ENCODE results near the gene CRB1. TPM values are rescaled to one million over a fixed set of nuclear protein-coding genes. Genes with fewer than 3 reads are reported as not detected.

Gene CRB1
- polyA plus RNA-seq, 1 donor from 2014 or later = 2.3 TPM

DNA sequence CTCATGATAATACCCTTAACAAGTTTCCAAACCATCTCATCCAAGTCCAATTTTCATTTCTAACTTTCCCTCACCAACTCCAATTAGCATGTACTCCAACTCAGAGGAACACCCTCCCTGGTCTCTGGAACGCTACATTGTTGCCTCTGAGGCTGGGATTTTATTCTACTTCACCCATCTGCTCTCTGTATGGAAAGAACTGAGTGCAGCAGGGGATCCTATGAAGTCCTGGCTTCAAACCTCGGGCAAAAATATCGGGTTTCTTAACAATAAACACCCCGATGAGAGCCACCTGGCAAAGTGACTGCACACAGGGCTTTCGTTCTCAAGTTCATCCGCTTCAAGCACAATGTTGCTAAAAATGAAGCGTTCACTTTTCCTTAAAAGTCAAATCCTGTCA is 99.6 kb downstream of the CRB1 start:
- no peak overlapping the region for H3K4me2 ChIP-seq (ENCODE audit: low read length)
- no peaks in the 10 kb centered on the region for H3K79me2 ChIP-seq (replicated peaks; ENCODE audit: insufficient read depth, low read length)
- no peaks in the 10 kb centered on the region for H3K36me3 ChIP-seq (ENCODE audit: insufficient read depth, low read length)
- no peaks in the 10 kb centered on the region for H3K9me2 ChIP-seq (ENCODE audit: insufficient read depth, low read length)
- no peak overlapping the region for H3K4me3 ChIP-seq (ENCODE audit: low read length)
- H2AFZ ChIP-seq (ENCODE audit: low read depth, low read length) = no peak overlapping the region
- no peaks in the 10 kb centered on the region for H4K20me1 ChIP-seq (ENCODE audit: insufficient read depth)
- no peaks in the 10 kb centered on the region for H3F3A ChIP-seq (ENCODE audit: insufficient read depth, low read length, poor library complexity, severe bottlenecking)
- H3K27ac ChIP-seq (ENCODE audit: low read length) = no peak overlapping the region
- H3K9me3 ChIP-seq (ENCODE audit: low read length) = no peaks in the 10 kb centered on the region
- H3K27me3 ChIP-seq (ENCODE audit: insufficient read depth, low read depth, low read length) = no peaks in the 10 kb centered on the region
- TF ChIP-seq CTCF (IDR thresholded peaks at IDR 0.05; ENCODE audit: poor library complexity, severe bottlenecking) (no peak), EZH2 (IDR thresholded peaks at IDR 0.05; ENCODE audit: borderline replicate concordance, insufficient read depth, low read length, poor library complexity, severe bottlenecking) (no peak), REST (IDR thresholded peaks at IDR 0.05; ENCODE audit: borderline replicate concordance) (no peak), MXI1 (conservative IDR thresholded peaks at IDR 0.05; ENCODE audit: poor library complexity, severe bottlenecking) (no peak), POLR2AphosphoS5 (IDR thresholded peaks at IDR 0.05) (no peak), TAF1 (IDR thresholded peaks at IDR 0.05; ENCODE audit: low read depth) (no peak), RAD21 (conservative IDR thresholded peaks at IDR 0.05) (no peak), EP300 (conservative IDR thresholded peaks at IDR 0.05; ENCODE audit: poor library complexity, severe bottlenecking) (no peak)
- no peak overlapping the region for H3K9ac ChIP-seq (ENCODE audit: low read length)

DNA sequence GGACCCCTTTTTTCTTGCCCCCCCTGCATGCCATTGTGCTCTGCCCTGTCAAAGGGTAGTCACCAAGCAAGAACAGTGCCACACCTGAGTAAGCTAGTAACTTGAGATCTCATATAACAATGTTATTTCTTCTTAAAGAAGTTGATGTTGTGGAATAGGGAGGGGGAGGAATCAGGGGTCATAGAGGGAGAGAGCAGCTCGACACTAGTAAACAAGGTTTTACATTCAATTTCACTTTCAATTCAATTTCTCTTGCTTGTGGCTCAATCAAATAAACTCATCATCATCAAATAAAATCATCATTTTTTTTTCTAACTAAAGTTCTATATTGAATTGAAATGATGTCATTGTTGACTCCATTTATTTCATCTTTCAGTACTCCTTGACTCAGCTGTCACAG is 106.4 kb downstream of the CRB1 start:
- Histone ChIP-seq H3K27ac (ENCODE audit: low read length) (no peak overlapping the region), H3K36me3 (ENCODE audit: insufficient read depth, low read length) (no peaks in the 10 kb centered on the region), H4K20me1 (ENCODE audit: insufficient read depth) (no peaks in the 10 kb centered on the region), H3K9ac (ENCODE audit: low read length) (no peak overlapping the region), H3K9me3 (ENCODE audit: low read length) (no peaks in the 10 kb centered on the region), H3K4me3 (ENCODE audit: low read length) (no peak overlapping the region), H3K27me3 (ENCODE audit: insufficient read depth, low read depth, low read length) (no peaks in the 10 kb centered on the region), H3K9me2 (ENCODE audit: insufficient read depth, low read length) (no peaks in the 10 kb centered on the region), H2AFZ (ENCODE audit: low read depth, low read length) (no peak overlapping the region), H3K79me2 (replicated peaks; ENCODE audit: insufficient read depth, low read length) (no peaks in the 10 kb centered on the region), H3F3A (ENCODE audit: insufficient read depth, low read length, poor library complexity, severe bottlenecking) (no peaks in the 10 kb centered on the region), H3K4me2 (ENCODE audit: low read length) (no peak overlapping the region)
- TF ChIP-seq RAD21 (conservative IDR thresholded peaks at IDR 0.05) = no peak
- no peak for TF ChIP-seq EZH2 (IDR thresholded peaks at IDR 0.05; ENCODE audit: borderline replicate concordance, insufficient read depth, low read length, poor library complexity, severe bottlenecking)
- TF ChIP-seq SMC3 (conservative IDR thresholded peaks at IDR 0.05; ENCODE audit: poor library complexity) = no peak
- TF ChIP-seq EP300 (conservative IDR thresholded peaks at IDR 0.05; ENCODE audit: poor library complexity, severe bottlenecking) = no peak
- no peak for TF ChIP-seq MXI1 (conservative IDR thresholded peaks at IDR 0.05; ENCODE audit: poor library complexity, severe bottlenecking)
- no peak for TF ChIP-seq TAF1 (IDR thresholded peaks at IDR 0.05; ENCODE audit: low read depth)
- no peak for TF ChIP-seq REST (IDR thresholded peaks at IDR 0.05; ENCODE audit: borderline replicate concordance)

Measured in neural cell (in vitro differentiated cells).